Posterior cingulate gyrus (tissue), 11 donors: Measurements from ENCODE around the gene C12orf42.

Experiments
- DNase-seq, 10 donors: peaks; one replicate each; pipeline versions ENCODE4 v3.0.0 to v3.0.0-alpha.2; 2020 to 2021; ENCODE audit warnings: mixed read lengths in 3 of 10
- intact Hi-C: fragments of 100-400 bp; cut with DNase I; formaldehyde crosslinking; loops from one replicate; pipeline ENCODE4 v1.15.1; 2023

Gene C12orf42

GRCh38 chr12:103354403-103354802 lies 141.4 kb downstream of the C12orf42 start:
- intact Hi-C loops = no loop called here
- DNase-seq = no peak

GRCh38 chr12:103353913-103354312 lies 141.9 kb downstream of the C12orf42 start:
- DNase-seq = no peak
- intact Hi-C loops = no loop called here

- intact Hi-C loops = no loop called here
- no peak for DNase-seq
Measured at GRCh38 chr12:103350116-103350515, 145.7 kb downstream of the C12orf42 start.

GRCh38 chr12:103348935-103349334 lies 146.8 kb downstream of the C12orf42 start:
- intact Hi-C loops = no loop called here

GRCh38 chr12:103336940-103337339 lies 158.8 kb downstream of the C12orf42 start:
- DNase-seq = no peak
- intact Hi-C loops = no loop called here

More at GRCh38 chr12:103348935-103349334, 146.8 kb downstream of the C12orf42 start:
- DNase-seq = no peak

DNA sequence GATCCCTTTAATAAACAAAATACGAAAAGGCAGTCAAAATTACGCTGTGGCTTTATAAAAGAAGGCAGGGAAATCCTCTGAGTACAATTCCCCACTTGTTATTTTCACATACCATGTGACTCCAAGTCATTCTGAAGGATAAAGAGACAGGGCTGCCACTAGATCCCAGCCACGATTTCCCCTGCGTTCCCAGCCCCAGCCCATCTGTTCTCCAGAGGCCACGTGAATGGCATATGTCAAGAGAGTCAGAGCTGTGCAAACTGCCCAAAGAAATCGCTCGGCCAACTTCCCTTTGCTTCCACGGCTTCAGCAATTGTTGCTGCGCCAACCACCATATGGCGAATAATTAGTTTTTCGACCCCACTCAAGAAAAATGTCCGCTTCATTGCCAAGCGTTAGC lies 161.3 kb downstream of the C12orf42 start:
- intact Hi-C loops = no loop called here
- peak in 2 of 10 donors; percentile 8 to 56 for DNase-seq

GRCh38 chr12:103333676-103334075 lies 162.1 kb downstream of the C12orf42 start:
- DNase-seq = no peak
- intact Hi-C loops = no loop called here

GRCh38 chr12:103331643-103332042 lies 164.1 kb downstream of the C12orf42 start:
- no peak for DNase-seq
- intact Hi-C loops = no loop called here

GRCh38 chr12:103330672-103331071 lies 165.1 kb downstream of the C12orf42 start:
- no peak for DNase-seq
- intact Hi-C loops = no loop called here

GRCh38 chr12:103327676-103328075 lies 168.1 kb downstream of the C12orf42 start:
- intact Hi-C loops = no loop called here
- DNase-seq = no peak

GRCh38 chr12:103326190-103326589 lies 169.6 kb downstream of the C12orf42 start:
- DNase-seq = no peak
- intact Hi-C loops = no loop called here

- intact Hi-C loops = no loop called here
Measured at GRCh38 chr12:103318566-103318965, 177.2 kb downstream of the C12orf42 start.

DNA sequence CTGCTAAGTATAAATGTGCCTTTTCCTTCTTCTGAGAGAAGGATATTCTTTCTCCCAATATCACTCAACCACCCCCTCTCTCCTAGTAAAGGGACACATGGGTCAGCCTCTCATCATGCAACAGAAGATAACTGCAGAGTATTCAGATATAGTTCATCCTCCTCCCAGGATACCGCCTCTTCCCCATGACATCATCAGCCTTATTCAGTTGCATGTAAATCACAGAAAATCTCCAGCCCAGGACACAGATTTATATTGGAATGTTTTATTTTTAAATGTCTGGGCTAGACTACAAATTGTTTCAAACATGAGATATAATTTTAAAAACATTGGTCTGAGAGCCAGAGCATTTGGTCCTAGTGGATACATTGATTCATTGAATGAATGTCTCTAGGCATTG lies 178.5 kb downstream of the C12orf42 start:
- DNase-seq = no peak
- intact Hi-C loops = no loop called here

More at GRCh38 chr12:103318566-103318965, 177.2 kb downstream of the C12orf42 start:
- no peak for DNase-seq

DNA sequence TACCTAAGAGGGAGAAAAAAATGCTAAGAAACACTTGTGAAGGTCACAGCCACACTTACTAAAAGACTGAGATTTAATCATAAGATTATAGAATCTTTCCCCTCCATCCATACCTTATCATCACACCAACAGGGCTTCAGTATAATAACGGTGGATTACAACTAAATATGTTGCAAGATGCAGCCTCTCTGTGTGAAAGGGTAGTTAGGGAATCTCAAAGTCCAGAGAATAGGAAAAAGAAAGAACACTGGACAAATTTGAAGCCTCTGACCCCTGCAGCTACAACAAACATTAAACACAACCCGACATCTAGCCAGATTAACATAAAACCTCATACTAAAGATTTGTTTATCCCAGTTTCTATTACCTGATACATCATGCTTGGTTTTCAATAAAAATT lies 181.0 kb downstream of the C12orf42 start:
- DNase-seq = no peak
- intact Hi-C loops = no loop called here

DNA sequence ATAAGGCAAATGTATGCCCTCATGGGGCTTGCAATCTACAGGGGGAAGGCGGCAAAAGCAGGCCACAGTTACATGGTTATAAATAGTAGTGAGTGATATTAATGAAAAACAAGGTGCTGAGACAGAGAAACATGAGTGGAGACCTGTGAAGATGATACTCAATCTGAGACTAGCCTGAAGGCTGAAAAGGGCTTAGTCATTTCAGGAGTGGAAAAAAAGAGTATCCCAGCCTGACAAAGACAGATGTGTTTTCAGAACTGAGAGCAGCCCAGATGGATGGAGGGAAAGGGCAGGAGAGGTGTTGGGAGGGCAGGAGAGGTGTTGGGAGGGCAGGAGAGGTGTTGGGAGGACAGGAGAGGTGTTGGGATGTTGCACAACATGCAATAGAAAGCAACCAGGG lies 181.9 kb downstream of the C12orf42 start:
- intact Hi-C loops = no loop called here
- DNase-seq = no peak

GRCh38 chr12:103312742-103313354 lies 182.9 kb downstream of the C12orf42 start:
- intact Hi-C loops = no loop called here
- DNase-seq = no peak

DNA sequence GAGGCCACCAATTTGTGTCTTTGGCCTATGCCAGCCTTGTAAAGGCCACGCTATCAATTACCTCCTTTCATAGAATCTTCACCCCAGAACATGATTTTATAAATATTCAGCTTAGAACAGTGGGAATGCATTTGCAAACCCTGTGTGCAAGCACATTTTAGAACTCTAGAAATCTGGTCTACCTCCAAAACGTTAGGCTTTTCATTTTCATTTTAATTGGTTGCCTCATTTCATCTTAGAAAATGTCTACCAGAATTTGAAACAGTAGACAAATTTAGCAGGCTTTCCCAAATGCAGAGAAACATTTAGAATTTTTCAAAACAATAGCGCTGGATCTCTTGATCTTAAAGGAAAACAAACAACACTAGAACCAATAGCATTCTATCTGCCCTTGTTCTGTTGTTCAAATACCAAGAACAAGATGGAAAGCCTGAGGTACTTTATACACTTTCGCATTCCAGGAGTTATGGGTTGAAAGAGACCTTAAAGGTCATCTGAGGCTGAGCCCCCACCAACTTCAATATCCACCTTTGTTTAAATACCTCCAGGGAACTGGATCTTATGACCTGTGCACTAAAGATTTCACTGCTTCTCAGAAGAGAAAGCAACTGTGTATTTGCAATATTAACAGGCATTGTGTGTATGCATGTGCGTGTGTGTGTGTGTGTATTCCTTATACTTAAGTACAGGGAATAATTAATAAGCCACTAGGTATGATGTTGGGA lies 185.1 kb downstream of the C12orf42 start:
- DNase-seq = no peak
- intact Hi-C loops = no loop called here

DNA sequence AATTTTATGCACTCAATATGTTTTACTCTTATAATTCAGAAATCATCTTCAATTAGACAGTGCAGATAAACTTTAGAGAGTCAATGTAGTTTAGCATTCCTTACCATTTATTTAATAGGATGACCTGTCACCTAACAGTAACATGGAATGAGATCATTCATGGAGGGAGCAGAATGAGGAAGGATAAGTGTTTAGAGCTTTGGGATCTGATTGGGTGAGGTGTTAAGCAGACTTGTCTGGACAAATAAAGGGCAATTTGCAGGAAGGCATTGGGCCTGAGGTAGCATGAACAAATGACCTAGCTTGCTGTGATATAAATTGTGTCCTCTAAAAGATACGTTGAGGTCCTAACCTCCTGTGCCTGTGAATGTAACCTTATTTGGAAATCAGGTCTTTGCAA lies 187.4 kb downstream of the C12orf42 start:
- intact Hi-C loops = no loop called here

DNA sequence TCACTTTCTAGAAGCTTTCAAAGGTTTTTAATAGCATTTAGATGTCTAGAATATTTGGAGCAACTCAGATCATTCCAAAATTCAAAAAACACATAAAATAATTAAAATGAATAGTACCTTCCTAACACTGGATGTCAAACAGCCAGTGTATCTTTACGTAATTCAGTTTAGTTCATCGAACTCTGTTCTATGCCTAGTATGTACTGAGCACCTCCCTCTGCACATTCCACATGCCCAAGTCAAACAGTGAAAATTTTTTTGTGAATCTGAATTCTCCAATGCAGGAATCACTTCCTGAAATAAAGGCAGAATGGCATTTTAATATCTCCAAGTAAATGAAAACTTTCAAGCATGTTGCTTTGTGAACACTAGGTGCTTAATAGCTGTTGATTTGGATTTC lies 192.3 kb downstream of the C12orf42 start:
- intact Hi-C loops = no loop called here
- no peak for DNase-seq

More for the DNA sequence above, 187.4 kb downstream of the C12orf42 start:
- DNase-seq = no peak

DNA sequence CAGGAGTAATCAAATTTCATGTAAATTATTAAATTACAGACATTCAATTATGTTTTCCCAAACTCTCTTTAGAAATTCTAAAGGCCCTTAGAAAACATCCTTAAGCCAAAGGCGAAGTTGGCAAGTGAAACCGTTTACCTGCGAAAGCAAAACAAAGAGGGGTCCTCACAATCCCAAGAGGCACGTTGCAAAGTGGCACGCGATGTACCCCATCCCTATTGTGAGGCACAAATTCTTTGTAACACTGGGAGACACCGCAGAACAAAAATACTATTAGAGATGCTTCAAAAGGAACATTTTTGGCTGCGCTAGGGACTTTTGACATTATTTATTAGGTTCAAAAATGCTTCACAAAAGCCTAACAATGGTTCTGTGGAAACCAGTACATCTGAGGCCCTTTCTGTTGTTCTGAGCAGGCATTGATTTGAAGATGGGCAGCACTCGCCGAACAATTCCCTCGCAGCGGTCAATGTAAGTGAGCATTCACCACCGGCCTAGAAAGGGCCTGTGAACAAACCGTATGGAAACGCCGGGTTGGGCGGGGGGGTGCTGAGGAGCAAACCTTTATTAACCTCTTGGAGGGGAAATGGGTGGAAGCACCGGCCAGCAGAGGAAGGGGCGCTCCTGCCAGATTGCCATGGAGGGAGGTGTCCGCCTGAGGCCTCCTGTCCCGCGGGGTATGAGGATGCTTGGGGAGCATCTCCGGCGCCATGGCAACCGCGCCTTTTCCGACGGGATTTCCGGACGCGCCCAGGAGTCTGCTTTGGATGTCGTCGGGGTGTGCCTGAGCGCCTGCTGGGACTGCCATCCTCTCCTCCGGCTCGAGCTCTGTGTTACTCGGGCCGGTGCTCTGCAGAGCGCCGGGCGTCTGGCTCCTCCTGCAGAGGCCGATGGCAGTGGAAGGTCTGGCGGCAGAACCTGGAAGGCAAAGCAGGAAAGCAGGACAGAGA lies 193.9 kb downstream of the C12orf42 start:
- peak in 6 of 10 donors; percentile 11 to 83 (median 48) for DNase-seq
- intact Hi-C loops = no loop called here

DNA sequence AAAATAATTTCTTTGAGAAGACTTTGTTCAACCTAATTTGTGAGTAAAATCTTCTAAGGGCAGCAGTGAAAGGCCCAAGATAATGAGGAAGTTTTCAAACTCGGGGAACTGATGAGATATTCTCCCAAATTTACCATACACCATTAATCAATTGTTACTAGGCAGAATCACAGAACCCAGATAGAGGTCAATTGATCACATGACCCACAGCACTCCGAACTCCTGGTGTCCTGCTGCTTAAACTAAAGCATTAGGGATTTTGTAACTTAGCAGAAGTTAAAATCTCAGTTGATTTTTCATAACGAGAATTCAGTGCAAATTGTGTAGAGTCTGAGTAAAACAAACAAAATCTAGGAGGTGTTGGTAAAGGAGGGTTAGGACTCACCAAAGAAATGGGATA lies 207.8 kb downstream of the C12orf42 start:
- no peak for DNase-seq

More for the DNA sequence above, 207.8 kb downstream of the C12orf42 start:
- intact Hi-C loops = no loop called here
